Activated T-cell treated with anti-CD3 and anti-CD28 coated beads, Interleukin-2, amount 50 U/mL, for 4 hours (primary cell): ENCODE data around the gene UGT1A8. TPM values are rescaled to one million over a fixed set of nuclear protein-coding genes. Genes with fewer than 3 reads are reported as not detected.
"Not testable (repeated sequence)": the region's sequence is repeated elsewhere in the genome, so short reads cannot be mapped to it uniquely, and the experiment has no call there.

Experiments used
- ATAC-seq, 2 donors: fragments of 200-7000 bp; cut with Tn5 transposase; one replicate each; pipeline ENCODE4 v1.10.0; 2021
- DNase-seq: peaks from one replicate; pipeline ENCODE4 v3.0.0-alpha.2; 2020
- H3K27me3 Mint-ChIP-seq: one replicate; pipeline ENCODE4 v1.8.0; 2021; ENCODE audit warnings: low read depth, mixed read lengths
- H3K36me3 Mint-ChIP-seq: one replicate; pipeline ENCODE4 v1.8.0; 2022; ENCODE audit warnings: mixed read lengths; ENCODE audit not compliant: insufficient read depth
- H3K4me1 Mint-ChIP-seq: one replicate; pipeline ENCODE4 v1.8.0; 2021; ENCODE audit warnings: low read depth, mixed read lengths
- H3K4me3 Mint-ChIP-seq: one replicate; pipeline ENCODE4 v1.8.0; 2021; ENCODE audit warnings: mild to moderate bottlenecking, moderate library complexity, mixed read lengths
- H3K9me3 Mint-ChIP-seq: one replicate; pipeline ENCODE4 v1.8.0; 2021; ENCODE audit warnings: mixed read lengths
- total RNA-seq, 3 donors: library from RNA; stranded (reverse); gene quantifications; one replicate each; pipeline ENCODE4 v1.2.1, GENCODE V29; 2021

UGT1A8 gene
- total RNA-seq, 3 donors from 2014 or later, result not detected

DNA sequence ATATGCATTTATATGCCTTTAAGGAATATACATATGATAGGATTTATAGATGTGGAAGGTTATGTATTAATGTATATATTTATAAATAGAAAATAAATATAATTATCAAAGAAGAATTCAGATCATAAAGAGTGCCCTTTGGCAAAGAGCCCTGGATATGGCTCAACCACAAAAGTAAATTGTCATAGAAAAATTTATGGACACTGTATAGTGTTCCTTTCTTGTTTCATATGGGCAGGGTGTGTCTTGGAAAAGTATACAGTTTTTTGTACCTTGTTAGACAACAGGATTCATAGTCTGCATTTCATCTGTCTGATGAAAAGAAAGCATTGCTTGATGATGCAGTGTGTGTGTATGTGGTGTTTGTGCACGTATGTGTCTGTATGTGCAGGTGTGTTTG, 67.2 kb downstream of the UGT1A8 start:
- Mint-ChIP-seq H3K36me3 (no peaks in the 10 kb centered on the region), H3K9me3 (no peaks in the 10 kb centered on the region), H3K4me1 (no peaks in the 10 kb centered on the region), H3K4me3 (no peak overlapping the region), H3K27me3 (peaks cover 12% of the 10 kb centered on the region)
- DNase-seq (no peak), ATAC-seq (no peak)

DNA sequence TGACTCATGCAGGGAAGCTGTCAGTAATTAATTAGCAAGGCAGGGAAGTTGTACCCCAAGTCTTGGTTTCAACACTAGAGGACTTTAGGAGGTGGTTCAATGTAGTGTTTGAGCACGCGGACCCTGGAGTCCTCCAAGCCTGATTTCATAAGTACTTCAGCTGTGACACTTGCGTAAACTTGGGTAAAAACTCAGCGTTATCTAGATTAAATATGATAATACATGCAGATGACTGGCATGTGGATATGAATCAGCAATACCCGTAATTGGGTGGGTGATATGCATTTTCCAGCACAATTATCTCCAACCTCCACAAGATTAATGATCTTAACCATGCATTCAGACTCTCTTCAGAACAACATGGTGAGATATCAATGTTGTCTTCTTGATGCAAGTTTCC, 69.5 kb downstream of the UGT1A8 start:
- H3K4me3 Mint-ChIP-seq, result no peak overlapping the region
- H3K9me3 Mint-ChIP-seq, result no peaks in the 10 kb centered on the region
- ATAC-seq (no peak), DNase-seq (no peak)
- H3K4me1 Mint-ChIP-seq, result no peaks in the 10 kb centered on the region
- H3K36me3 Mint-ChIP-seq, result no peaks in the 10 kb centered on the region
- H3K27me3 Mint-ChIP-seq, result peaks cover 9% of the 10 kb centered on the region

DNA sequence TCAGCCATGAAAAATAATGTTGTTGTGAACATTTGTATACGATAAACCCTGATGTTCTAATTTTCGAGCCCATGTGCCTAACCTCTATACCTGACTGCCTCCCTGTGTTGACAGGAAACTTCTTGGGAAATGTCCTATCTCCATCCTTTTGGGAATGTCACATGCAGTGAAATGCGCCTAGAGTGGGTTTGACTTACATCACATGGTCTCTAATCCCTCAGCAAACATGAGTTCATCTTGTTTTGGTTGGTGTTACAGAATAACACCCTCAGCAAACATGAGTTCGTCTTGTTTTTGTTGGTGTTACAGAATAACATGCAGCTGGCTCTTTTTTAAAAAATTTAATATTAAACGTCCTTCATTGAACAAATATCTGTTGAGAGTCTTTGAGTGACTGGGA, 70.9 kb downstream of the UGT1A8 start:
- DNase-seq (no peak), ATAC-seq (no peak)
- no peaks in the 10 kb centered on the region for H3K9me3 Mint-ChIP-seq
- H3K27me3 Mint-ChIP-seq, result peaks cover 12% of the 10 kb centered on the region
- H3K4me1 Mint-ChIP-seq, result no peaks in the 10 kb centered on the region
- H3K36me3 Mint-ChIP-seq, result no peaks in the 10 kb centered on the region
- no peak overlapping the region for H3K4me3 Mint-ChIP-seq

DNA sequence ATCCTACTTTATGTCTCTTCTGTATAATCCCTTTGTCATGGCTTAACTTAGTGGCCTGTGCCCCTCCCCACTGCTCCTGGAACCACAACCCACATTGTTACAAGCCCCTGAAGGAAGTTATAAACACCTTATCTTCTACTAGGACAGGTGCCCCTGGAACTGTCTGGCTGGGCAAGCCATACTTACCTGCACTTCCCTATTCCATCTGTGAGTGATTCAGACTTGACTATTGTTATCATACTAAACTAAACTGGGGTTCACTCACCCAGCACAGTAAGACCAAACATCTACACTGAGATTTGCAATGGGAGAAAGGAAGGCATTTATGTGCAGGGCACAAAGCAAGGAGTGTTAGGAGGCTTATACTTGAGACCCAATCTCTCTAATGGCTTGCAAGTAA, 71.6 kb downstream of the UGT1A8 start:
- no peaks in the 10 kb centered on the region for H3K9me3 Mint-ChIP-seq
- DNase-seq (no peak), ATAC-seq (no peak)
- no peaks in the 10 kb centered on the region for H3K36me3 Mint-ChIP-seq
- H3K4me1 Mint-ChIP-seq, result no peaks in the 10 kb centered on the region
- H3K4me3 Mint-ChIP-seq, result no peak overlapping the region
- H3K27me3 Mint-ChIP-seq, result peaks cover 12% of the 10 kb centered on the region

DNA sequence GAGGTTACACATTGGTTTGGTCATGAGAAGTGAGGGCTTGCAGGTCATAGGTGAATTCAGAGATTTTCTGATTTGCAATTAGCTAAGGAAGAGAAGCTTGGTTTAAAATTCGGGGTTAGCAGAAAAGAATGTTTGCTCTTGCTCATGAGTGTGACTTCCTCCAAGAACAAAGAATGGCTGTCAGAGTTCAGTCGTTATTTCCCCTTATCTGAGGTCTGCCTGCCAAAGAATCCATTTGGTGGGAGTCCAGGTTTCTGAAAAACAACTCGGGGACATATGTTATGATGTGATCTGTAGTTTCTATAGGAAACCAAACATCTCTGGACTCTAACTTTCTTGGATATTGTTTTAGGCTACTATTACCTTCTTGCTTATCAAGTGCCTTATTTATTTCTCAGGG, 72.1 kb downstream of the UGT1A8 start:
- ATAC-seq (no peak), DNase-seq (no peak)
- no peaks in the 10 kb centered on the region for H3K4me1 Mint-ChIP-seq
- H3K4me3 Mint-ChIP-seq, result no peak overlapping the region
- peaks cover 12% of the 10 kb centered on the region for H3K27me3 Mint-ChIP-seq
- H3K36me3 Mint-ChIP-seq, result no peaks in the 10 kb centered on the region
- no peaks in the 10 kb centered on the region for H3K9me3 Mint-ChIP-seq

DNA sequence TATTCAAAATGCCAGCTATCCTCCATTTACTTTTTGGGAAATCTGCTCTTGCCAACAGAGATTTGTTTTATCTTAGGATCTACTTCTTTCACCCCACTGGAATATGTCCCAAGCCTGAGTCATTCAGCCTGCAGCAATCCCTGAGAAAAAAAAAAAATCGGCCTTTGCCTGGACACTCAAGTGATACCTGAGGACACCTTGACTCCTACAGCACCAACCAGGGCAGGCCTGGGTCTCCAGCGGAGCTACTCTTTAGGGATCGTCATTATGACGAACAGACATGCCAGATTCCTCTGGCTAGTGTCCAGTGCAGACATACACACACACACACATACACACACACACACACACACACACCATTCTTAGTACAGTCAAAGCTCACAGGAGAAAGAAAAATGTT, 73.0 kb downstream of the UGT1A8 start:
- Mint-ChIP-seq H3K4me1 (no peaks in the 10 kb centered on the region), H3K36me3 (no peaks in the 10 kb centered on the region), H3K4me3 (no peak overlapping the region), H3K27me3 (peaks cover 12% of the 10 kb centered on the region), H3K9me3 (no peaks in the 10 kb centered on the region)
- DNase-seq (no peak), ATAC-seq (no peak)

DNA sequence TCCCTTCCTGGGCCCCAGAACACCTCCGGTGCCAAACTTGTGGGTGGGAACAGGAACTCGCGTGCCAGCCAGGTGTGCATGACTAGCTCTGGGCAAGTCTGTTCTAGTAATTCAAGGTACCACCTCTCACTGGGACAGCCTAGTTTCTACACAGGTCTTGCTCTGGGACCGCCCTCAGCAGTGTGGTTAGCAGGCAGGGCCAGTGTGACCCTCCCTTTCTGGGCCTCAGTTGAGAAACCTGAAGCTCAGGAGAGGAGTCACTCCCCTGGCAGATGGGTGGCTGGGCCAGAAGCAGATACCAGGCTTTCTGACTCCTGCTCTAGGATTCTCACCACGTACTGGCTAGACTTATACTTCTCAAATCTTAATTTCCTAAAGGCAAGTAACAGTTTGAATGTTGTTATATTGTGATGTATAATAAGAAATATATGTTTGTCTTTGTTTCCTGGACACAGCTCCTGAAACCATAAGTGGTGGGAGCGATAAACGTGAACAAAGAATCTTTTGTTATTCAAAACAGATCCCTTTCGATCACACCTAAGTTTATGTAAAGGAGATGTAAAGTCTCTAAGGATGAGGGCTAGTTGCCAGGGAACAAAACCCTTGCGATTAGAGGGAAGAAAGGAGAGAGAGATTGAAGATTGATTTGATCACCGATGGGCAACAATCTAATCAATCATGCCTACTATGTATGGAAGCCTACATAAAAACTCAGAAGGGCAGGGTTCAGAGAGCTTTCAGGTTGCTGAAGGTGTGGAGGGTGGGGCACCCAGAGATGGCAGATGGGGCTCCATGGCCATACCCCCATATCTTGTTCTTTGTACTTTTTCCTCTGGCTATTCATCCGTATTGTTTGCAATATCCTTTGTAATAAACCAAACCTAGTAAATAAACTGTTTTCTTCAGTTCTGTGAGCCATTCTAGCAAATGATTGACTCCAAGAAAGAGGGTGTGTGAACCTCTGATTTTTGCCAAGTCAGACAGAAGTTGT, 74.3 kb downstream of the UGT1A8 start:
- H3K9me3 Mint-ChIP-seq, result no peaks in the 10 kb centered on the region
- H3K27me3 Mint-ChIP-seq, result peaks cover 7% of the 10 kb centered on the region
- no peak for DNase-seq
- H3K4me3 Mint-ChIP-seq, result no peak overlapping the region
- no peaks in the 10 kb centered on the region for H3K36me3 Mint-ChIP-seq
- ATAC-seq, result no peak
- no peaks in the 10 kb centered on the region for H3K4me1 Mint-ChIP-seq

DNA sequence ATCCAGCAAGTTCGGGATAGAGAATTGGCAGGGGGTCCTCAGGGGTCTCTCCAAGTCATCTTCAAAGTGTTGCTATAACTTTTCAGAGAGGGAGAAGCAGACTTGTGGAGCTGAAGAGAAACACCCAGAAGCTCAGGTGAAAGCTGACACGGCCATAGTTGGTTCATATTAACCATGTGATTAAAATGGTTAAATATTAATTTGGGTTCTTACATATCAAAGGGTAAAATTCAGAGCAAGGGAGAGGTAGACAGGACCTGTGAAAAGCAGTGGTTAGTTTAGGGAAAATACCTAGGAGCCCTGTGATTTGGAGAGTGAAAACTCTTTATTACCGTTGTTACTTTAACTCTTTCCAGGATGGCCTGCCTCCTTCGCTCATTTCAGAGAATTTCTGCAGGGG, 75.2 kb downstream of the UGT1A8 start, which contains the start of gene UGT1A6:
Gene UGT1A6 (plus strand): TSS at position 243 of the 400 bp plus-strand sequence. CDS start 115 bp downstream, at position 358.
- H3K36me3 Mint-ChIP-seq, result no peaks in the 10 kb centered on the region
- peaks cover 10% of the 10 kb centered on the region for H3K27me3 Mint-ChIP-seq
- no peaks in the 10 kb centered on the region for H3K4me1 Mint-ChIP-seq
- no peak for DNase-seq
- ATAC-seq, result no peak
- no peaks in the 10 kb centered on the region for H3K9me3 Mint-ChIP-seq
- no peak within 1 kb of the TSS for H3K4me3 Mint-ChIP-seq

DNA sequence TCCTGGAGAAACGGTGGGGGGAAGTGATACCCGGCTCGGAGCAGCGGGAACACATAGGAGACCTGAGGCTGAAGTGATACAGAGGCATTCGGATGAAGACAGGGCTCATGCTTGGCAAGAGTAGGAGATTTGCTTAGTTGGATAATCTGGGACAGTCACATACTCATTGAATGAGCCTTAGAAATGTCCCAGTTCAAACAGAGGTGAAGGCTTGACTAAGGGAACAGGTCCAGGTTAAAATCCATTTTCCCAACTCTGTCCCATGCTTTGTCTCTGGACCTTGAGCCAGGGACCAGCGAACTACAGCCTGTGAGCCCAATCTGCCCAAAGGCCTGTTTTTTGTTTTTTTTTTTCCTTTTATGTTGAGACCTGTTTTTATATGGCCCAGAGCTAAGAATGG, 76.5 kb downstream of the UGT1A8 start:
- Mint-ChIP-seq H3K9me3 (no peaks in the 10 kb centered on the region), H3K27me3 (peaks cover 9% of the 10 kb centered on the region), H3K36me3 (no peaks in the 10 kb centered on the region), H3K4me3 (no peak overlapping the region), H3K4me1 (no peaks in the 10 kb centered on the region)
- ATAC-seq, result no peak
- no peak for DNase-seq

DNA sequence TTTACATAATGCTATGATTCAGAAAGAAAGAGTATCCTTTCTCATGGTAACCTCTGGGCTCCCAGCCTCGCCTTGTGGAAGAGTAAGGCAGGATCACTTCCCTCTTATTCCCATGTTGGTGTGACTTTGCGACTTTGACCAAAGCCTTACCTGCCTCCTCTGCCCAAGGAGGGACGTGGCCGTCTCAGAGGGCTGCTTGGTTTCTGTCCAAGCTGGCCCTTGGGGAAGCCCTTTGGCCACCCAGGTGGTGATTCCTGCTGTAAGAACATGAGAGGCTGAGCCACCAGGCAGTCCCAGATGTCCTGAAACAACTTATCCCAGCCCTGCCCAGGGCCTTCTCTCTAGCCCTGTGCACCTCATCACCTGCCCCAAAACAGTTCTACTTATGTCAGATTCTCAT, 81.3 kb downstream of the UGT1A8 start:
- H3K36me3 Mint-ChIP-seq, result no peaks in the 10 kb centered on the region
- ATAC-seq (no peak), DNase-seq (no peak)
- H3K4me3 Mint-ChIP-seq, result no peak overlapping the region
- H3K4me1 Mint-ChIP-seq, result no peaks in the 10 kb centered on the region
- peaks cover 6% of the 10 kb centered on the region for H3K27me3 Mint-ChIP-seq
- no peaks in the 10 kb centered on the region for H3K9me3 Mint-ChIP-seq

DNA sequence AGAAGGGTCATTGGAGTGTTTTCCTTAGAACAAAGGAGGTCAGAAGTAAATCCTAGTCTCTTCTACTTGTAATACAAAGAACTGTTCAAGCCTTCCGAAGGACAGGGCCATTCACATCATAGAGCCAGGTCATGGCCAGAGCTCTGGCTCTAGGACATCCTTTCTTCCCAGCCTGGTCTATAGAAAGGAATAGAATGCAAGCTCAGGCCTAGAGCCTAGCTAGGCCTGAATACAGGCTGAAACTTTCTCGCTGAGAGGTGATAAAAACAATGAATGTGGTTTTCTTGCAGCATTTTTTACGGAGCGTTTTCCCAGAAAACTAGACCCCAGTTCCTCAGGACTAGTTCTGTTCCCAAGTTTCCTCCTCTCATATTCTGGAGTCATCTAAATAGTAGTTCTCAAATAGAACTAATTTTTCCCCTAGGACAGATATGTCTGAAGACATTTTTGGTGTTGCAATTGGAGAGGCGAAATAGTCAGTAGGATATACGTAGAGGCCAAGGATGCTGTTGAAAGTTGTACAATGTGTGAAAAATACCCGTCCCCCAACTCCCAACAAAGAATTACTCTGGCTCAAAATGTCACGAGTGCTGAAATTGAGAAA, 82.1 kb downstream of the UGT1A8 start:
- H3K4me1 Mint-ChIP-seq, result no peaks in the 10 kb centered on the region
- no peaks in the 10 kb centered on the region for H3K36me3 Mint-ChIP-seq
- peaks cover 6% of the 10 kb centered on the region for H3K27me3 Mint-ChIP-seq
- no peak for ATAC-seq
- H3K9me3 Mint-ChIP-seq, result no peaks in the 10 kb centered on the region
- no peak overlapping the region for H3K4me3 Mint-ChIP-seq
- DNase-seq, result no peak

DNA sequence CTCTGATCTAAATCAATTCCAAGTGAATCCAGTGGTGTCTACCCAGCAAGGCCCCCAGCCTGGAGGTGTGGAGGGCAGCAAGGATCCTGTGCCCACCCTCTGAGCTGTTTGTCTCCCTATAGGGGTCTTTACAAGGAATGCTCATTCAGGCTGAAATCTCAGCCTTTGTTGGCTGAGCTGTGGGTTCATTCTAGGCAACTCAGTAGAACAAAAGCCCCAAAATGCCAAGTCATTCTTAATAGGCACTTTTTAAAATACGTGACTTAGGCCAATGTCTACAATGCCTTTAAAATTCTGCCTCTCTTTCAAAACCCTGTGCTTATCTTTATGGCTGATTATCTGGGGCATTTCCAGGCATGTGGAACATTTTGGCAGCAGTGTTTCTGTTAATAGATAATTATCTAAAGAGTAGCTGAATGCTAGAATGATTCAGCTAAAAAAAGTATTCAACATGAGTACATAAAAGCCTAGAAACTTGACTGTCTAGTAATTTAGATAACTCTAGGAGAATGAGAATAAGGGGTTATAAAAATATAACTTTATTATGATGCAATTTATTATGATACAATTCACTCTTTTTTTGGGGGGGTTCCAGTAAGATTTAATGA, 82.7 kb downstream of the UGT1A8 start:
- Mint-ChIP-seq H3K9me3 (no peaks in the 10 kb centered on the region), H3K4me1 (no peaks in the 10 kb centered on the region), H3K4me3 (no peak overlapping the region), H3K27me3 (peaks cover 6% of the 10 kb centered on the region), H3K36me3 (no peaks in the 10 kb centered on the region)
- no peak for DNase-seq
- no peak for ATAC-seq

DNA sequence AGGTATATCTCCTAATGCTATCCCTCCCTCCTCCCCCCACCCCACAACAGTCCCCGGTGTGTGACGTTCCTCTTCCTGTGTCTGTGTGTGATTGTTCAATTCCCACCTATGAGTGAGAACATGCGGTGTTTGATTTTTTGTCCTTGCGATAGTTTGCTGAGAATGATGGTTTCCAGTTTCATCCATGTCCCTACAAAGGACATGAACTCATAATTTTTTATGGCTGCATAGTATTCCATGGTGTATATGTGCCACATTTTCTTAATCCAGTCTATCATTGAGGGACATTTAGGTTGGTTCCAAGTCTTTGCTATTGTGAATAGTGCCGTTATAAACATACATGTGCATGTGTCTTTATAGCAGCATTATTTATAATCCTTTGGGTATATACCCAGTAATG, 83.4 kb downstream of the UGT1A8 start:
- not testable (repeated sequence) for ATAC-seq, H3K9me3 Mint-ChIP-seq, H3K4me1 Mint-ChIP-seq, DNase-seq, H3K27me3 Mint-ChIP-seq, H3K36me3 Mint-ChIP-seq, H3K4me3 Mint-ChIP-seq

DNA sequence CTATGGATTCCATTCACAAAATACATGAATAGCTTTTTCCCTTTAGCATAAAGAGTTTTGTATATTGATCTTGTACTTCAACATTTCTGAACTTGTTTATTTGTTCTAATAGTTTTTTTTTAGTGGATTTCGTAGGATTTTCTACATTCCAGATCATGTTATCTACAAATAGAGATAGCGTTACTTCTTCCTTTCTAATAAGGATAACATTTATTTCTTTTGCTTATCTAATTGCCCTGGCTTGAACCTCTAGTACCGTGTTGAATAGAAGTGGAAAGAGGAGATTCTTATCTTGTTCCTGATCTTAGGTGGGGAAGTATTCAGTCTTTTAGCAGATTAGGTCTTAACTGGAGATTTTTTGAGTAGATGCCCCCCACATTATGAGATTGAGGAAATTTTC, 84.8 kb downstream of the UGT1A8 start:
- no peaks in the 10 kb centered on the region for H3K4me1 Mint-ChIP-seq
- DNase-seq (no peak), ATAC-seq (no peak)
- no peaks in the 10 kb centered on the region for H3K36me3 Mint-ChIP-seq
- H3K27me3 Mint-ChIP-seq, result peaks cover 5% of the 10 kb centered on the region
- no peaks in the 10 kb centered on the region for H3K9me3 Mint-ChIP-seq
- no peak overlapping the region for H3K4me3 Mint-ChIP-seq
